HepG2 (cell line): ENCODE data around the gene TMEM62. TPM values are rescaled to one million over a fixed set of nuclear protein-coding genes. Genes with fewer than 3 reads are reported as not detected.

Experiments
- ATAC-seq: fragments of 200-7000 bp; cut with Tn5 transposase; 3 replicates; pipeline ENCODE4 v1.9.1; 2020; ENCODE audit warnings: mild to moderate bottlenecking, moderate library complexity
- BruUV-seq: library from RNA; stranded (reverse); fragments of 400-500 nt; replicated peaks from 2 replicates; lab custom pipeline; 2021; lab: Mats Ljungman, UMichigan
- CTCF ChIA-PET: fragments of 300-600 bp; formaldehyde crosslinking; extraction: SDS; loops from one replicate; lab custom pipeline; 2021; ENCODE audit warnings: low total read pairs, inconsistent platforms, low intra/inter-chr PET ratio; lab: Yijun Ruan, JAX
- POLR2A ChIA-PET: fragments of 350-600 bp; sonication (Branson Sonifier 250); formaldehyde crosslinking; loops from one replicate; lab custom pipeline; 2020; ENCODE audit warnings: antibody characterized with exemption, inconsistent platforms; lab: Yijun Ruan, JAX
- DNase-seq: peaks from one replicate; pipeline ENCODE4 v3.0.0-alpha.2; 2015; ENCODE audit warnings: low spot score
- FAIRE-seq: peaks from 3 replicates; lab custom pipeline; 2011; peaks lifted over from hg19 to GRCh38; lab: Jason Lieb, UNC
- H2AFZ ChIP-seq: one replicate; pipeline ENCODE4 v1.6.1; 2011; ENCODE audit warnings: low read length, inconsistent platforms
- H3K27ac ChIP-seq: fragments of 300-600 bp; 3 replicates; pipeline ENCODE4 v1.8.0; 2011; ENCODE audit warnings: mixed run types, mild to moderate bottlenecking, mixed read lengths, low read length, inconsistent platforms; ENCODE audit not compliant: insufficient read depth; ENCODE audit errors: extremely low read length
- H3K27me3 ChIP-seq, 2 experiments: fragments of 200-600 bp in 1 of 2; 2 replicates in 1 of 2; 3 replicates in 1 of 2; pipeline versions ENCODE4 v1.6.0 to v1.8.0; 2011; ENCODE audit warnings: low read length in 2 of 2, mild to moderate bottlenecking in 2 of 2, moderate library complexity in 2 of 2, inconsistent platforms in 1 of 2; ENCODE audit not compliant: insufficient read depth in 2 of 2, control insufficient read depth in 1 of 2
- H3K36me3 ChIP-seq, 2 experiments: fragments of 200-600 bp in 1 of 2; replicated peaks in 1 of 2; 2 replicates in 1 of 2; 3 replicates in 1 of 2; pipeline versions ENCODE4 v1.5.1 to v1.8.0; 2011; ENCODE audit warnings: low read length in 2 of 2, inconsistent platforms in 1 of 2; ENCODE audit not compliant: insufficient read depth in 2 of 2, control insufficient read depth in 1 of 2
- H3K4me1 ChIP-seq: 2 replicates; pipeline ENCODE4 v1.5.1; 2012; ENCODE audit warnings: low read length, inconsistent platforms; ENCODE audit not compliant: insufficient read depth
- H3K4me2 ChIP-seq: 2 replicates; pipeline ENCODE4 v1.6.0; 2011; ENCODE audit warnings: low read depth, low read length, inconsistent platforms
- H3K4me3 ChIP-seq, 3 experiments: fragments of 200-600 bp in 1 of 3; sonication (generic), shearing (Covaris generic) in 1 of 3; replicated peaks in 1 of 3; 2 replicates each; pipeline ENCODE4 v1.5.1; 2011 to 2016; ENCODE audit warnings: low read length in 3 of 3, inconsistent platforms in 2 of 3, low read depth in 2 of 3, mild to moderate bottlenecking in 2 of 3, control low read depth in 1 of 3, mixed read lengths in 1 of 3; ENCODE audit not compliant: insufficient read depth in 1 of 3
- H3K79me2 ChIP-seq: one replicate; pipeline ENCODE4 v1.6.1; 2011; ENCODE audit warnings: low read length, inconsistent platforms; ENCODE audit not compliant: insufficient read depth
- H3K9ac ChIP-seq: 2 replicates; pipeline ENCODE4 v1.6.0; 2011; ENCODE audit warnings: mild to moderate bottlenecking, low read depth, low read length, inconsistent platforms; ENCODE audit not compliant: insufficient read depth
- H3K9me3 ChIP-seq: 2 replicates; pipeline ENCODE4 v1.5.1; 2012; ENCODE audit warnings: mild to moderate bottlenecking, low read length
- H4K20me1 ChIP-seq: 2 replicates; pipeline ENCODE4 v1.6.0; 2011; ENCODE audit warnings: inconsistent platforms, mild to moderate bottlenecking, low read length, moderate library complexity; ENCODE audit not compliant: insufficient read depth
- ADNP ChIP-seq: sonication (generic); formaldehyde crosslinking; IDR thresholded peaks from 2 replicates; pipeline ENCODE4 v1.4.0; 2020; ENCODE audit warnings: missing genetic modification reagents
- FOXK2 ChIP-seq: fragments of 450-650 bp; IDR thresholded peaks from 2 replicates; pipeline ENCODE4 v1.6.1; 2016
- GPN1 ChIP-seq: sonication (generic); formaldehyde crosslinking; IDR thresholded peaks from 2 replicates; pipeline ENCODE4 v1.5.1; 2020; ENCODE audit warnings: missing genetic modification reagents, borderline replicate concordance
- KDM6A ChIP-seq: IDR thresholded peaks from 2 replicates; pipeline ENCODE4 v1.6.1; 2016; ENCODE audit warnings: low read depth
- NR1H2 ChIP-seq: sonication (generic); formaldehyde crosslinking; IDR thresholded peaks from 2 replicates; pipeline ENCODE4 v1.8.1; 2022; ENCODE audit warnings: low read depth, missing genetic modification reagents, borderline replicate concordance
- SNAPC4 ChIP-seq: sonication (generic); formaldehyde crosslinking; IDR thresholded peaks from 2 replicates; pipeline ENCODE4 v1.4.0; 2020; ENCODE audit warnings: mild to moderate bottlenecking, missing genetic modification reagents
- TARDBP ChIP-seq: sonication (generic); formaldehyde crosslinking; IDR thresholded peaks from 2 replicates; pipeline ENCODE4 v1.8.0; 2022; ENCODE audit warnings: mild to moderate bottlenecking, missing genetic modification reagents
- UBTF ChIP-seq: sonication (generic); formaldehyde crosslinking; IDR thresholded peaks from 2 replicates; pipeline ENCODE4 v1.4.0; 2020; ENCODE audit warnings: mild to moderate bottlenecking, missing genetic modification reagents
- ZBTB43 ChIP-seq: sonication (generic); formaldehyde crosslinking; conservative IDR thresholded peaks from 2 replicates; pipeline ENCODE4 v1.4.0; 2020; ENCODE audit warnings: missing genetic modification reagents
- ZMYM3 ChIP-seq: sonication (generic); formaldehyde crosslinking; IDR thresholded peaks from 2 replicates; pipeline ENCODE4 v1.5.1; 2020; ENCODE audit warnings: mild to moderate bottlenecking, missing genetic modification reagents
- ZNF276 ChIP-seq: sonication (generic); formaldehyde crosslinking; IDR thresholded peaks from 2 replicates; pipeline ENCODE4 v1.4.0; 2020; ENCODE audit warnings: mild to moderate bottlenecking, low read depth, missing genetic modification reagents
- ZNF350 ChIP-seq: sonication (generic); formaldehyde crosslinking; IDR thresholded peaks from 2 replicates; pipeline ENCODE4 v1.4.0; 2020; ENCODE audit warnings: mild to moderate bottlenecking, low read depth, missing genetic modification reagents, borderline replicate concordance
- ZNF572 ChIP-seq: sonication (generic); formaldehyde crosslinking; IDR thresholded peaks from 2 replicates; pipeline ENCODE4 v1.5.1; 2020; ENCODE audit warnings: mild to moderate bottlenecking, missing genetic modification reagents
- WGBS: methylation state at CpG from one replicate; pipeline ENCODE4 v1.1.6; 2017; ENCODE audit warnings: low lambda C conversion rate; 5-methylcytosine and 5-hydroxymethylcytosine counted together
- in situ Hi-C: cut with HindIII; loops from 2 replicates; pipeline ENCODE4 v1.10.0; 2017; ENCODE audit warnings: low pct_unique_long_range_greater_than_20kb; ENCODE audit not compliant: extremely low pct_ligation_motif_present
- intact Hi-C: fragments of 100-400 bp; cut with micrococcal nuclease; formaldehyde crosslinking; loops from one replicate; pipeline ENCODE4 v1.10.0; 2022; ENCODE audit not compliant: unreplicated experiment
- polyA plus RNA-seq, 8 experiments: library from polyadenylated mRNA; depleted of rRNA in 3 of 8; stranded (reverse) in 7 of 8; unstranded in 1 of 8; fragments of >200 nt; fragmentation: Illumina TruSeq in 4 of 8; extraction: Trizol in 4 of 8; gene quantifications; 2 replicates each; pipeline versions ENCODE4 v1.2.1 to v1.2.3, GENCODE V29; 2011 to 2016; ENCODE audit warnings: low read depth in 4 of 8, missing spikeins in 1 of 8, mixed read lengths in 1 of 8; ENCODE audit not compliant: insufficient read depth in 1 of 8
- total RNA-seq, 5 experiments: library from RNA; depleted of rRNA; stranded (reverse); fragments of >200 nt; fragmentation: Illumina TruSeq; extraction: Trizol; gene quantifications; 2 replicates each; pipeline ENCODE4 v1.2.3, GENCODE V29; 2016; ENCODE audit warnings: low read depth in 1 of 5

The TMEM62 gene
- total and polyA plus RNA-seq, 2 of the 13 experiments (the other 11 are each of a cell fraction or from before 2014, with no cell fraction given) = 14.2 to 20.9 TPM

GRCh38 chr15:43105077-43105736 lies 28.2 kb upstream of the TMEM62 start:
- 13% methylated on average over 11 of the region's 11 CpGs for WGBS
- intact Hi-C loops (loop anchor here (5.0 kb wide), 1 partner anchor 82 kb away; the partner anchor contains the start of gene CCNDBP1), in situ Hi-C loops (no loop called here)
- H2AFZ ChIP-seq = peak overlapping the region; percentile 32
- H3K27me3 ChIP-seq = no peaks in the 10 kb centered on the region; a peak in 1 of 5 replicates
- H3K27ac ChIP-seq = peak overlapping the region; percentile 76
- DNase-seq = peak; percentile 9
- H3K79me2 ChIP-seq = peaks cover 46% of the 10 kb centered on the region
- H3K4me1 ChIP-seq = peaks cover 15% of the 10 kb centered on the region
- peak overlapping the region; percentile 89 to 99 (median 89) for H3K4me3 ChIP-seq
- H3K36me3 ChIP-seq = peaks cover 1 to 15% of the 10 kb centered on the region in 2 experiments; a peak in 3 of 5 replicates
- TSS peak; percentile 80 for BruUV-seq
- ATAC-seq = peak; percentile 59
- no peaks in the 10 kb centered on the region for H4K20me1 ChIP-seq
- ChIA-PET CTCF (no interaction called here), POLR2A (interaction anchor here (2.1 kb wide), 1 partner anchor 28 kb away, joined by 6 read pairs; the partner anchor contains the start of gene TMEM62)
- no peaks in the 10 kb centered on the region for H3K9me3 ChIP-seq
- peak overlapping the region; percentile 82 for H3K9ac ChIP-seq
- H3K4me2 ChIP-seq = peak overlapping the region; percentile 83
- FAIRE-seq = no peak
- 0 out of 2 replicates have a peak, but pooled peaks have one; percentile 7 for TF ChIP-seq TARDBP (CRISPR knock-in tag)
- no peak for TF ChIP-seq ZNF572 (CRISPR knock-in tag)
- TF ChIP-seq SNAPC4 (CRISPR knock-in tag) = peak; percentile 4; the same call in 1 of the 2 replicates
- TF ChIP-seq ZMYM3 (CRISPR knock-in tag) = no peak
- no peak for TF ChIP-seq ZNF276 (CRISPR knock-in tag)
- no peak for TF ChIP-seq ADNP
- no peak for TF ChIP-seq ZBTB43 (CRISPR knock-in tag)
- peak; percentile 10; the same call in 1 of the 2 replicates for TF ChIP-seq ZNF350 (CRISPR knock-in tag)
- no peak for TF ChIP-seq FOXK2
- TF ChIP-seq UBTF (CRISPR knock-in tag) = 0 out of 2 replicates have a peak, but pooled peaks have one; percentile 8
- TF ChIP-seq NR1H2 = no peak
- TF ChIP-seq KDM6A (CRISPR knock-in tag) = no peak
- no peak for TF ChIP-seq GPN1 (CRISPR knock-in tag)
